ENCODE measurements around the gene ARID1B. TPM values are rescaled to one million over a fixed set of nuclear protein-coding genes. Genes with fewer than 3 reads are reported as not detected.

The ARID1B gene
- total and polyA plus RNA-seq, 7 donors, result 8.4 to 115 (median 69.6) TPM

DNA sequence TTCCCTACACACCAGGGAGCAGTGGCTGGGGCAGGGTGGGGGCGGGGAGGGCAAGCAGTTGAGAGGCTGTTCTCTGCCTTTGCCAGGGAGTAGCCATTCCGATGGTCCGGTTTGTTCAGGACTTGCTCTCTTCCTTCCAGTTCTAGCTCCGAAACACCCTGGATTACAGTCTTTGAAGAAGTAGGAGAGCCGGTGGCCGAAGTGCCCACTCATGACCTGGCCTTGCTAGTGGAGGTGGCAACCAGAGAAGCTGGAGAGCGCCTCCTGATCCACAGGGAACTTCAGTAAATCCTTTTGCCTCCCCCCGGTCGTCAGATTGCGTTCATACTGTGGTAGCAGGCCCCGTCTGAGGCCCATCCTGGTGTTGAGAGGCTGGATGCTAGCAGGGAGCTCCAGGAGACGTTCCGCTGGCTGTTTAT is 92.8 kb downstream of the ARID1B start:
- H3K27me3 ChIP-seq, result no peaks in the 10 kb centered on the region
- no peak for DNase-seq
- H3K9me3 ChIP-seq, result no peaks in the 10 kb centered on the region
- no peak overlapping the region for H3K27ac ChIP-seq
- no peaks in the 10 kb centered on the region for H3K36me3 ChIP-seq
- H3K4me3 ChIP-seq, result no peak overlapping the region
- TF ChIP-seq POLR2A (IDR thresholded peaks at IDR 0.05) (no peak), EP300 (IDR thresholded peaks at IDR 0.05) (no peak), POLR2AphosphoS5 (IDR thresholded peaks at IDR 0.05) (no peak)
- TF ChIP-seq, protein P1, sequence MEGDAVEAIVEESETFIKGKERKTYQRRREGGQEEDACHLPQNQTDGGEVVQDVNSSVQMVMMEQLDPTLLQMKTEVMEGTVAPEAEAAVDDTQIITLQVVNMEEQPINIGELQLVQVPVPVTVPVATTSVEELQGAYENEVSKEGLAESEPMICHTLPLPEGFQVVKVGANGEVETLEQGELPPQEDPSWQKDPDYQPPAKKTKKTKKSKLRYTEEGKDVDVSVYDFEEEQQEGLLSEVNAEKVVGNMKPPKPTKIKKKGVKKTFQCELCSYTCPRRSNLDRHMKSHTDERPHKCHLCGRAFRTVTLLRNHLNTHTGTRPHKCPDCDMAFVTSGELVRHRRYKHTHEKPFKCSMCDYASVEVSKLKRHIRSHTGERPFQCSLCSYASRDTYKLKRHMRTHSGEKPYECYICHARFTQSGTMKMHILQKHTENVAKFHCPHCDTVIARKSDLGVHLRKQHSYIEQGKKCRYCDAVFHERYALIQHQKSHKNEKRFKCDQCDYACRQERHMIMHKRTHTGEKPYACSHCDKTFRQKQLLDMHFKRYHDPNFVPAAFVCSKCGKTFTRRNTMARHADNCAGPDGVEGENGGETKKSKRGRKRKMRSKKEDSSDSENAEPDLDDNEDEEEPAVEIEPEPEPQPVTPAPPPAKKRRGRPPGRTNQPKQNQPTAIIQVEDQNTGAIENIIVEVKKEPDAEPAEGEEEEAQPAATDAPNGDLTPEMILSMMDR (IDR thresholded peaks at IDR 0.05), result no peak
- 91 to 94% methylated on average over 13 of the region's 13 CpGs for WGBS, 2 donors
- intact Hi-C loops (cut with DNase I), result loop anchor here (10.0 kb wide), 1 partner anchor 185 kb away; no protein-coding TSS in a partner anchor
- H3K4me1 ChIP-seq, result peaks cover 0 to 53% (median 39%) of the 10 kb centered on the region in 4 donors

DNA sequence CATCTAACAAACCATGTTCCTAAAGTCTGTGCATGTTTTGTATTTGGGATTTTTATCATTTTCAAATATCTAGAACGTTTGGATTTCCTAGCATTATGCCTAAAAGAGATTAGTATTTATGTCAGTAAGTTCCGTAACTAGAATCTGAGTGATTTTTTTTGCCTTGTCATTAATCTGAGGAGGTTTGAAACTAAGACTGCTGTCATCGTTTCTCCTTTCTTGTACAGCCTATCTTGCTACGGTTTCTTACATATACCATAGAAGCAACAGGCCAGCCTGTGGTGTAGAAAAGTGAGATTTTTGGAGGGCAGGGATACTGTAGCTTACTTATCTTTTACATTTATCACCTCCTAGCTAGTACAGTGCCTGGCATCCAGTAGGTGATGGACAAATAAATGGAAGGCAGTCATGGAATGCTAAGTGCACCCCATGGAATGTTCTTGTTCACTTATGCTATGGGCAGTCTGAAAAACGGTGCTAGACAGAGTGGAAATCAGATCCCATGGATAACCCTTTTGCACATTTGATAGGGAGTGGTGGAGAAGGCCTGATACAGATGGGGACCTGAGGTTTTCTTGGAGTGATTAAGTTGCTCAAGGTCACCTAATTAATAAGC is 93.9 kb downstream of the ARID1B start:
- Histone ChIP-seq H3K36me3 (no peaks in the 10 kb centered on the region), H3K27me3 (no peaks in the 10 kb centered on the region), H3K27ac (no peak overlapping the region), H3K9me3 (no peaks in the 10 kb centered on the region), H3K4me3 (no peak overlapping the region), H3K4me1 (peaks cover 0 to 54% (median 39%) of the 10 kb centered on the region in 4 donors)
- WGBS, 2 donors, result 77 to 86% methylated on average over 5 of the region's 5 CpGs
- no peak for TF ChIP-seq POLR2AphosphoS5 (IDR thresholded peaks at IDR 0.05)
- no peak for TF ChIP-seq POLR2A (IDR thresholded peaks at IDR 0.05)
- TF ChIP-seq EP300 (IDR thresholded peaks at IDR 0.05), result no peak
- DNase-seq, result no peak
- intact Hi-C loops (cut with DNase I), result no loop called here

DNA sequence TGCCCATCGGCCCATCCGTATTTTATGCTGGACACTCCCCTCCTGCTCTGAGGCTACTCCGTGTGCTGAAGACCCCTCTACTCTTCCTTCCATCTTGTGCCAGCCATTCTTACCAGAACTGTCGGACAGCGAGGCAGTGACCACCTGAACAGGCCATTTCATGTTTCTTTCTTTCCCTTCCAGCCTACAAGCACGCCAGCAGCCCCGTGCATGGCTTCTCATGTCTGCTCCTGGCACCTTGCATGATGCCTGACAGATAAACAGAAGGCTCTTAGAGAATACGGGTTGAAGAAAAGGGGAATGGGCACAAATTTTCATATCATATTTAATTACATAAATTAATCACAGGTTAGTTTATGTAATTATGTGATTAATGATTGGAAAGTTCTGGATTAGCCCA is 95.7 kb downstream of the ARID1B start:
- TF ChIP-seq EP300 (IDR thresholded peaks at IDR 0.05), result no peak
- TF ChIP-seq, protein P1 (IDR thresholded peaks at IDR 0.05), result no peak
- no peak for TF ChIP-seq POLR2AphosphoS5 (IDR thresholded peaks at IDR 0.05)
- TF ChIP-seq POLR2A (IDR thresholded peaks at IDR 0.05), result no peak
- H3K4me1 ChIP-seq, result peaks cover 0 to 54% (median 42%) of the 10 kb centered on the region in 4 donors
- intact Hi-C loops (cut with DNase I), result no loop called here
- H3K9me3 ChIP-seq, result no peaks in the 10 kb centered on the region
- no peaks in the 10 kb centered on the region for H3K27me3 ChIP-seq
- H3K4me3 ChIP-seq, result no peak overlapping the region
- no peak for DNase-seq
- 96 to 97% methylated on average over 8 of the region's 8 CpGs for WGBS, 2 donors
- H3K36me3 ChIP-seq, result no peaks in the 10 kb centered on the region
- no peak overlapping the region for H3K27ac ChIP-seq

DNA sequence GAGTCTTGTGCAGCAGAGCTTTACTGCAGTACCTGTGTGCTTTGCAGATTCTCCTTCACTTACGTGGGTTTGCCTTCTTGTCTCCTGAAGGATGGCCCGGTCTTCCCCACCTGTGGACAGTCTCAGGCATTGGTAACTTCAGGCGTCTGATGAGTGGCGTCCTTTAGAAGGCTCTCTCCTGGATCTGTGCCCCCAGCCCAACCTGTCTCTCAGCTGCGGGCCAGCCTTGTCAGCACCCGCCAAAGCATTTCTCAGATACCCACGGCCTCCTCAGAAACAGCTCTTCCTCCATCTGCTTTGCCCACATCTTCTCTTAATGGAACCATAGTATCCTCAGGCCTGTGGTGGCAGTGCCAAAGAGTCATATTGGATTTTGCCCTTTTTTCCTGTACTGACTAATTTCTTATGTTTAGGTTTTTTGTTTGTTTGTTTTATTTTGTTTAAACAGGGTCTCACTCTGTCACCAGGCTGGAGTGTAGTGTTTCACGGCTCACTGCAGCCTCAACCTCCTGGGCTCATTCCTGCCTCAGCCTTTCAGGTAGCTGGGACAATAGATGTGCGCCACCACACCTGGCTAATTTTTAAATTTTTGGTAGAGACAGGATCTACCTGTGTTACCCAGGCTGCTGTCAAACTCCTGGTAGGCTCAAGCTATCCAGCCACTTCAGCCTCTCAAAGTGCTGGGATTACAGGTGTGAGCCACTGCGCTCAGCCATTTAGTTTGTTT is 96.6 kb downstream of the ARID1B start:
- Histone ChIP-seq H3K27ac (no peak overlapping the region), H3K27me3 (no peaks in the 10 kb centered on the region), H3K9me3 (no peaks in the 10 kb centered on the region), H3K36me3 (no peaks in the 10 kb centered on the region), H3K4me3 (no peak overlapping the region), H3K4me1 (peaks cover 0 to 60% (median 48%) of the 10 kb centered on the region in 4 donors)
- TF ChIP-seq, protein P1 (IDR thresholded peaks at IDR 0.05), result no peak
- TF ChIP-seq EP300 (IDR thresholded peaks at IDR 0.05), result no peak
- TF ChIP-seq POLR2AphosphoS5 (IDR thresholded peaks at IDR 0.05), result no peak
- no peak for TF ChIP-seq POLR2A (IDR thresholded peaks at IDR 0.05)
- intact Hi-C loops (cut with DNase I), result no loop called here
- 95 to 97% methylated on average over 10 of the region's 10 CpGs for WGBS, 2 donors
- no peak for DNase-seq

DNA sequence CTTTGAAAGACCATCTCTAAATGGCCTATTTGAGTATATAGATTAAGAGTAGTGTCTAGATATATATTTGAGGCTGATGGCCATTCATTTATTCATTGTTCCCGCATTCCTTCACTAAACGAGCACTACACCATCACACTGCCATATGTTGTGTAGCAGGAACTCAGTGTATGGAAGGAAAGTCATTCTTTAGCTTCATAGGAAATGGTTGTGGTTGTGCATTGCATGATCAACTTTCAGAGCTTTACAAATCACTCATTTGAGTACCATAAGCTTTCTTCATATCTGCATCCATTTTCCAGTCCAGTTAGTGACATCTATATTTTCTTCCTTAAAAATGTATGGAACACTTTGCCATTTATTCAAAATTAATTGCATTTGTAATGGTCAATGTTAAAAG is 97.9 kb downstream of the ARID1B start:
- intact Hi-C loops (cut with DNase I), result no loop called here

More for the DNA sequence above, 97.9 kb downstream of the ARID1B start:
- no peaks in the 10 kb centered on the region for H3K27me3 ChIP-seq
- no peak overlapping the region for H3K27ac ChIP-seq
- no peaks in the 10 kb centered on the region for H3K36me3 ChIP-seq
- no peak overlapping the region for H3K4me3 ChIP-seq
- no peaks in the 10 kb centered on the region for H3K9me3 ChIP-seq
- peaks cover 0 to 68% (median 56%) of the 10 kb centered on the region in 4 donors for H3K4me1 ChIP-seq
- DNase-seq, result no peak
- WGBS, 2 donors, result 72 to 78% methylated on average over 2 of the region's 2 CpGs
- TF ChIP-seq POLR2A (IDR thresholded peaks at IDR 0.05) (no peak), POLR2AphosphoS5 (IDR thresholded peaks at IDR 0.05) (no peak)
- TF ChIP-seq, protein P1 (IDR thresholded peaks at IDR 0.05), result no peak
